ENCODE results near the gene NEK6. TPM values are rescaled to one million over a fixed set of nuclear protein-coding genes. Genes with fewer than 3 reads are reported as not detected.

NEK6 gene
- total RNA-seq, 2 donors from 2014 or later = 77.8 to 83.4 TPM

DNA sequence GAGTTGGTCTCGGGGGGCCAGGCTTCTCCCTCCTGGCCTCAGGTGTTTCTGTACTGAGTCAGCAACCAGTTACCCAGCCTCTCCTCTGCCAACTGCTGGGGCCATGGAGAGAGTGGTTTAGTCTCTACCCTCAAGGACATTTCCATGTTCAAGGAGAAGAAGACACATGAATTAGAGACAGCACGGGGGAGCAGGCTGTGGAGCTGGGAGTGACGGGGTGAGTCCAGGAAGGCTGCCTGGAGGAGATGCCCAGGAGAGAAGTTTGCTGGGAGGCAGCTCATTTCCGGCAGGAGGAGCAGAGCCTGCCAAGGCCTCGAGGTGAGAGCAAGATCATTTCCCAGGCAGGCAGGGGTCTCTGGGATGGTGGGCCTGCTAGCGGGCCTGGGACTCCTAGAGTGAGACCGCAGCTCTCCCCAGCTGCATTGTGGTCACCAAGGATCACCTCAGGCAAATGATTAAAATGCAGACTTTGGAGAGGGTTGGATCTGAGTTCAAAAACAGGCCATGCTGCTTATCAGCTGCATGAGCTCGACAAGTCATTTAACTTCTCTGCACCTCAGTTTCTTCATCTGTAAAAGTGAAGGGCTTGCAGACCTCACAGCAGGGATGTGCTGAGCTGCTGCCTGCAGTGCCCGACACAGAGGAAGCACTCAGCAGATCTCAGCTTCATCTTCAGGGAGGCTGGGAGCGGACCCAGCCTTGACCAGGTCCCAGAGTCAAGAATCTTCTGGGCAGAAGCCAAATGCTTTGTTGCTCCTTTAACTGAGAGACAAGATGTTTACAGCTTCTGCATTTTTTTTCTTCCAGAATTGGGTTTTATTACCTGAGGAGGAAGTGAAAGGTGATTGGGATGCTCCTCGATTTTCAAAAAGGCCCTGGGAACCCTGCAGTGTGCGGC lies 35.2 kb downstream of the NEK6 start:
- intact Hi-C loops (cut with DNase I) = loop anchor here (10.0 kb wide), 1 partner anchor 168 kb away; no protein-coding TSS in a partner anchor
- no peak overlapping the region for H3K27ac ChIP-seq
- TF ChIP-seq, protein P1, sequence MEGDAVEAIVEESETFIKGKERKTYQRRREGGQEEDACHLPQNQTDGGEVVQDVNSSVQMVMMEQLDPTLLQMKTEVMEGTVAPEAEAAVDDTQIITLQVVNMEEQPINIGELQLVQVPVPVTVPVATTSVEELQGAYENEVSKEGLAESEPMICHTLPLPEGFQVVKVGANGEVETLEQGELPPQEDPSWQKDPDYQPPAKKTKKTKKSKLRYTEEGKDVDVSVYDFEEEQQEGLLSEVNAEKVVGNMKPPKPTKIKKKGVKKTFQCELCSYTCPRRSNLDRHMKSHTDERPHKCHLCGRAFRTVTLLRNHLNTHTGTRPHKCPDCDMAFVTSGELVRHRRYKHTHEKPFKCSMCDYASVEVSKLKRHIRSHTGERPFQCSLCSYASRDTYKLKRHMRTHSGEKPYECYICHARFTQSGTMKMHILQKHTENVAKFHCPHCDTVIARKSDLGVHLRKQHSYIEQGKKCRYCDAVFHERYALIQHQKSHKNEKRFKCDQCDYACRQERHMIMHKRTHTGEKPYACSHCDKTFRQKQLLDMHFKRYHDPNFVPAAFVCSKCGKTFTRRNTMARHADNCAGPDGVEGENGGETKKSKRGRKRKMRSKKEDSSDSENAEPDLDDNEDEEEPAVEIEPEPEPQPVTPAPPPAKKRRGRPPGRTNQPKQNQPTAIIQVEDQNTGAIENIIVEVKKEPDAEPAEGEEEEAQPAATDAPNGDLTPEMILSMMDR (IDR thresholded peaks at IDR 0.05) = no peak
- no peak for DNase-seq
- no peak overlapping the region for H3K4me3 ChIP-seq
- no peaks in the 10 kb centered on the region for H3K9me3 ChIP-seq
- H3K9ac ChIP-seq (ENCODE audit: low read depth in 2 of 2, low read length in 2 of 2) = peak overlapping the region in 1 of 2 donors; percentile 36
- peaks cover 5% of the 10 kb centered on the region for H3K4me1 ChIP-seq
- H3K36me3 ChIP-seq = no peaks in the 10 kb centered on the region
- H3K27me3 ChIP-seq = no peaks in the 10 kb centered on the region

DNA sequence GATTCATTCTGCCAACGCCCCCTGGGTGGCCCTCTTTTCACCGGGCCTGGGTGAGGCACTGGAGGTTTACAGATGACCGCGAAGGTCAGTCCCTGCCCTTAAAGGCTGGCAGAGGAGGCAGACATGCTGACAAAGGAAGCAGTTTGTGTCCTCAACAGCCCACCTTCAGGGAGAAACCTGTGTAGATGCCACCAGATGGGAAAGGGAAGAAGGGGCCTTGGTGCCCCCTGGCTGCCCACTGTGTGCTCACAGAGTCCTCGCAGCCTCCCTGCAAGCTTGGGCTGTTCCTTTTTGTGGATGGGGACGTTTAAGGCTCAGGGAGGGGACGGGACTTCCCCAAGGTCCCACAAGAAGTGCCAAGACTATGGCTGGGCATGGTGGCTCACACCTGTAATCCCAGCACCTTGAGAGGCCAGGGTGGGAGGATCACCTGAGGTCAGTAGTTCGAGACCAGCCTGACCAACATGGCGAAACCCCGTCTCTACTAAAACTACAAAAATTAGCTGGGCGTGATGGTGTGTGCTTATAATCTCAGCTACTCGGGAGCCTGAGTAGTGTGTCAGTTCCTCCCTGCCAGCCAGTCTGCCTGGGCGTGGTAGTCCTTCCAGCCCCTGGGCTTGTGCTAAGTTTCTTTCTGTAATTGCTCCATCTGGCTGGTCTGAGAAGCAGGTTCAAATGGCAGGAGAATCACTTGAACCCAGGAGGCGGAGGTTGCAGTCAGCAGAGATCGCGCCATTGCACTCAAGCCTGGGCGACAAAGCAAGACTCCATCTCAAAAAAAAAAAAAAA lies 36.2 kb downstream of the NEK6 start:
- Histone ChIP-seq H3K27me3 (no peaks in the 10 kb centered on the region), H3K36me3 (no peaks in the 10 kb centered on the region), H3K27ac (no peak overlapping the region), H3K9ac (ENCODE audit: low read depth in 2 of 2, low read length in 2 of 2) (no peak overlapping the region), H3K4me3 (no peak overlapping the region), H3K9me3 (no peaks in the 10 kb centered on the region), H3K4me1 (peaks cover 5% of the 10 kb centered on the region)
- TF ChIP-seq, protein P1 (IDR thresholded peaks at IDR 0.05) = no peak
- intact Hi-C loops (cut with DNase I) = loop anchor here (10.0 kb wide), 1 partner anchor 169 kb away; no protein-coding TSS in a partner anchor
- no peak for DNase-seq

DNA sequence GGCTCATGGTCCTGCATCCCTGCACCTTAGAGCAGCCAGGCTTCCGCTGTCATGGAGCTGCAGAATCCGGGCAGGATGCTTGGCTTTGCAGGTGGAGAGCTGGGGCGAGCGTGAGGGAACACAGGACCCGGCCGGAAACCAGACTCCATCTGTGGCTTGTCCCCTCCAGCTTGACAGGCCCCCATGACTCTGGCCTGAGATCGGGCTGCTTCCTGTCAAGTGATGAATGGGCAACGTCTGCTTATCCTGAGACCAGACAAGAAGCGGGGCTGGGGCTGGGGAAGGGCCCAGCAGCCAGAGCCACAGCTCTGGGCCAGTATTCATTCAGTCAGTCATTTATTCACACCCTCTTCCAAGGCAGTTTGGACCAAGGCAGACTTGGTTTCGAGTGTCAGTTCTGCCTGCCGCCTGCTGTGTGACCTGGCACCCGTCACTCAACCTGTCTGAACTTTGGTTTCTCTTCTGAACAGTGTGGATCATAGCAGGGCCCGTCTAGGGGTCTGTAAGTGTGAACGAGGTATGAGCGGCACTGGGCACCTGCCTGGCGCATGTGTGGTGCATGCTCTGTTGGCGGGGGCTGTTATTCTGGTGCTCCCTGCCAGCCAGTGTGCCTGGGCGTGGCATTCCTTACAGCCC lies 37.5 kb downstream of the NEK6 start:
- H3K36me3 ChIP-seq = no peaks in the 10 kb centered on the region
- no peaks in the 10 kb centered on the region for H3K27me3 ChIP-seq
- intact Hi-C loops (cut with DNase I) = loop anchor here (10.0 kb wide), 1 partner anchor 170 kb away; no protein-coding TSS in a partner anchor
- H3K9me3 ChIP-seq = no peaks in the 10 kb centered on the region
- DNase-seq = no peak
- peak overlapping the region in 1 of 2 donors; percentile 7 for H3K9ac ChIP-seq (ENCODE audit: low read depth in 2 of 2, low read length in 2 of 2)
- H3K27ac ChIP-seq = no peak overlapping the region
- TF ChIP-seq, protein P1 (IDR thresholded peaks at IDR 0.05) = no peak
- H3K4me3 ChIP-seq = no peak overlapping the region
- peaks cover 5% of the 10 kb centered on the region for H3K4me1 ChIP-seq

DNA sequence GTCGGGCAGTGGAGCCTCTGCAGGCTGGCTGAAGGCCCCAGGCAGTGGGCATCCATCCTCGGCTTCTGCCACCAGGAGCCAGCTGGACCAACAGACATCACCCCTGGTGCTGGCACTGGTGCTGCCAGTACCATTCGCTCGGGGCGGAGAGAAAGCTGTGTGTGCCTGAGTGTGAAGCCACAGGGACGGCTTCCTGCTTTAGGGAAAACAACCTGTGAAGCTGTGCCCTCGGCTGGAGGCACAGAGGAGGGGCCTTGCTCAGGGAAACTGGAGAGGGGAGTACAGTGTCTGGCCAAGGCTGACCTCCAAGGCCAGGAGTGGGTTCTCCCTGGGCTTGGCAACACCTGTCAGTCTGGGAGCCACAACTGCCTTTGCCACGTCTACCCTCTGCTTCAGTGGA lies 38.3 kb downstream of the NEK6 start:
- intact Hi-C loops (cut with DNase I) = loop anchor here (10.0 kb wide), 1 partner anchor 171 kb away; no protein-coding TSS in a partner anchor
- Histone ChIP-seq H3K27me3 (no peaks in the 10 kb centered on the region), H3K9ac (ENCODE audit: low read depth in 2 of 2, low read length in 2 of 2) (no peak overlapping the region), H3K4me3 (no peak overlapping the region), H3K27ac (no peak overlapping the region), H3K36me3 (no peaks in the 10 kb centered on the region), H3K9me3 (no peaks in the 10 kb centered on the region), H3K4me1 (peaks cover 5% of the 10 kb centered on the region)
- DNase-seq = no peak
- TF ChIP-seq, protein P1 (IDR thresholded peaks at IDR 0.05) = no peak

Data from colonic mucosa (tissue), 4 donors.